SU-DHL-6 (cell line): ENCODE measurements around the gene DOCK11.

ENCODE experiments used
- EZH2phosphoT487 ChIP-seq: fragments of 200-600 bp; sonication (generic), shearing (Covaris generic); conservative IDR thresholded peaks from 2 replicates; pipeline ENCODE4 v1.6.1; 2018; ENCODE audit warnings: mild to moderate bottlenecking, antibody characterized with exemption, low read length, moderate library complexity, mixed read lengths
- TF ChIP-seq, protein P1 (sequence below): fragments of 200-600 bp; sonication (generic); IDR thresholded peaks from one replicate; pipeline ENCODE4 v1.5.1; 2017; ENCODE audit warnings: antibody characterized with exemption, mild to moderate bottlenecking, low read length, moderate library complexity; ENCODE audit not compliant: insufficient read depth, poor library complexity, severe bottlenecking

DNA sequence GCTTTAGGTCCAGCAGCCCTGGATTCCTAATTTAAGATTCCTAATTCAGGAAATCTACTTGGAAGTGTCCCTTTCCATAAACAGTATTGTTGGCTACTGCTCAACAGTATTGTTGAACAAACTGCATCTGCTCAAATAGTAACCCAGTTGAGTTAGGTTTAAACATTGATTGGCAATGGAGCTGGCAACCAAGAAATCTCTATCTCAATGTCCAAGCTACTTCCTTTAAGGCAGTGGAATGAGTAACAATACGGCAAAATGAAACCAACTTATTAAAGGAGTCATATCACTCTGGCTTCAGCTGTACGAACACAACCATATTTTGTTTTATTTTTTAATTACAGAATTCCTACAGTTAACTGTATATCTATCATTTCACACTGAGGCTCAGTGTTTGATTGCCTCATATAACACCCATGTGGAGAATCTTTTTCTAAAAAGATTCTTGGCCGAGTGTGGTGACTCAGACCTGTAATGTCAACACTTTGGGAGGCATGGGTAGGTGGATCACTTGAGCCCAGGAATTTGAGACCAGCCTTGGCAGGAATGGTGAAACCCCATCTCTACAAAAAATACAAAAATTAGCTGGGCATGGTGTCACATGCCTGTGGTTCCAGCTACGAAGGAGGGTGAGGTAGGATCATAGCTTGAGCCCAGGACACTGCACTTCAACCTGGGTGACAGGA lies 160.1 kb downstream of the DOCK11 start:
- TF ChIP-seq, protein P1, sequence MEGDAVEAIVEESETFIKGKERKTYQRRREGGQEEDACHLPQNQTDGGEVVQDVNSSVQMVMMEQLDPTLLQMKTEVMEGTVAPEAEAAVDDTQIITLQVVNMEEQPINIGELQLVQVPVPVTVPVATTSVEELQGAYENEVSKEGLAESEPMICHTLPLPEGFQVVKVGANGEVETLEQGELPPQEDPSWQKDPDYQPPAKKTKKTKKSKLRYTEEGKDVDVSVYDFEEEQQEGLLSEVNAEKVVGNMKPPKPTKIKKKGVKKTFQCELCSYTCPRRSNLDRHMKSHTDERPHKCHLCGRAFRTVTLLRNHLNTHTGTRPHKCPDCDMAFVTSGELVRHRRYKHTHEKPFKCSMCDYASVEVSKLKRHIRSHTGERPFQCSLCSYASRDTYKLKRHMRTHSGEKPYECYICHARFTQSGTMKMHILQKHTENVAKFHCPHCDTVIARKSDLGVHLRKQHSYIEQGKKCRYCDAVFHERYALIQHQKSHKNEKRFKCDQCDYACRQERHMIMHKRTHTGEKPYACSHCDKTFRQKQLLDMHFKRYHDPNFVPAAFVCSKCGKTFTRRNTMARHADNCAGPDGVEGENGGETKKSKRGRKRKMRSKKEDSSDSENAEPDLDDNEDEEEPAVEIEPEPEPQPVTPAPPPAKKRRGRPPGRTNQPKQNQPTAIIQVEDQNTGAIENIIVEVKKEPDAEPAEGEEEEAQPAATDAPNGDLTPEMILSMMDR = no peak
- no peak for TF ChIP-seq EZH2phosphoT487
